ENCODE data around the gene NAGPA.

Gene NAGPA

DNA sequence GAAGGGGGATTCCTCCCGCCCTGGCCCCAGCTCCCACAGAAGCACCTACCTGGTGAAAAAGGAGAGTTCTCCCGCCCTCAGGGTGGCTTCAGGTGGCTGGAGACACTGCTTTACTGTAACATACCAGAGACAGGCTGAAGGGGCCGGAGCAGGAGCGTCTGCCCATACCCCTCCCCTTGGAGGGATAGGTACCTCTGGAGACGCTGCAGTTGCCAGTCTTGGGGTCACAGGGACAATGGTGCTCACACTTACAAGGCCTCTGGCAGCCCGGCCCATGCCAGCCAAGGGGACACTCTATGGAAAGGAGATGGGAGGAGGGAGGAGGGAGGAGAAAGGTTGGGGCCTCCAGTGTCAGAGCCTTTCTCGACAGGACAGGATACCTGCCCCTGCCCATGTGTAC, 6.6 kb downstream of the NAGPA start:
- DNase-seq: no peak

DNA sequence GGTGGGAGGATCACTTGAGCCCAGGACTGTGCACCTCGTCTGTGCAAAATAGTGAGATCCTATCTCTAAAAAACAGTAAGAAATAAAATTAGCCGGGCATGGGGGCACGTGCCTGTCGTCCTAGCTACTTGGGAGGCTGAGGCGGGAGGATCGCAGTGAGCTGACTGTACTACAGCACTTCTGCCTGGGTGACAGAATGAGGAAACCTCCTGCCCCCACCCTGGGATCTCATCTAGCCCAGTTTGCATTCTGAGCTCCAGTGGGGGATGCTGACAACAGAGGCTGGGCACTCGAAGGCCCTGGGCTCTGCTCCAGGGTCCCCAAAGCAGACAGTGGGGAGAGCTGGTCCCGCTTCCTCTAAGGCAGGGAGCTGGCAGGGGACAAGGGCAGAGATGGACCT, 7.1 kb downstream of the NAGPA start:
- no peak for DNase-seq

DNA sequence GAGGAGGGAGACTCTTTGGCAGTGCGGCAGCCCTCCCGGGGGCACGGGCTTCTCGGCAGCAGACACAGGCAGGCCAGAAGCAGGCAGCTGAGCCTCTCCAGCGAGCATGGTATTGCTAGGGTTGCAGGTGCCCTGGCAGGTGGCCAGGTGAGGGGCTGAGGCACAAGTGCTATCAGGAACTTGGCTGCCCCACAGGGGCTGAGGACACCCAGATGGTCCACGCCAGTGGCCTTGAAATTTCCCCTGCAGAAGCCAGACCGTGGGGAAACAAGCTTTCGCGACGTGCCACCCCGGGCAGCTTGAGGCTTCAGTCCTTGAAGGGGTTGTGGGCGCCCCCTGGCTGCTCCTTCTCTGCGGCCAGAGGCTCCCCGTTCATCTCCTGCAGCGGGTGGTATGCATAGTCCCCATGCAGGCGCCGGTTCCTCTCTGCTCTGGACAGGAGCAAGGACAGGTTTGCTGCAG, 8.5 kb downstream of the NAGPA start:
- DNase-seq: no peak

DNA sequence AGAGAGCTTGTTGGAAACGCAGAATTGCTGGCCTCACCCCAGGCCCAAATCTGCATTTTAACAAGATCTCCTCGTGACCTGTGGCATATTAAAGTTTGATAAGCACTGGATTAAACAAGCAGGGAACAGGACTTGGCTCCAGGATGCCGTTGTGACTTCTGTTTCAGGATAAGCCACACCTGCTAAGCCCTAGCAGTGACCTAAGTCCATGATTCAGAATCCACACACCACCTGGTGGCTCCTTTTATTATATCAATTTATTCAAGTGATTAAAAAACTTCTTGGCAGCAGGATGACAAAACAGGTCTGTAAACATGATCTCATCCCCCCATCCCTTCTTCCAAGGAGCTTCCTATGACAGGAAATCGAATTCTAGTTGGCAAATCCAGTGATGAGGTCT, 9.1 kb downstream of the NAGPA start:
- DNase-seq: no peak

DNA sequence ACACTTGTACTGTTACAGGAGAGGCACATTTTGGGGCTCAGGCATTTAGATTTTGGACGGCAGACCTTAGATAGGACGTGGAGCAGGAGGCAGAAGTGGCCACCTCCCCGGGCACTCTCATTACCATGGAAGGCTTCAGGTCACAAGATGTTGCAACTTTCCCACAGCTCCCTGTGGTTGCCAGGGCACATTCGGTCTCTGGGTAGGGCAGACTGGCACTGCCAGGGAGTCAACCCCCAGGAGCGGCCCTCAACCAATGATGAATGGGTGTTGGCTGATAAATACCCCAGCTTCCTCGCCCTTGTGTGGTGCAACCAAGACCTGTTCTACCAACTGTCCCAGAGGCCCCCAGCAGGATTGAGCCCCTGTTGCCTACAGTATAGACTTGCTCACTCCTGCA, 11.2 kb downstream of the NAGPA start:
- no peak for DNase-seq

DNA sequence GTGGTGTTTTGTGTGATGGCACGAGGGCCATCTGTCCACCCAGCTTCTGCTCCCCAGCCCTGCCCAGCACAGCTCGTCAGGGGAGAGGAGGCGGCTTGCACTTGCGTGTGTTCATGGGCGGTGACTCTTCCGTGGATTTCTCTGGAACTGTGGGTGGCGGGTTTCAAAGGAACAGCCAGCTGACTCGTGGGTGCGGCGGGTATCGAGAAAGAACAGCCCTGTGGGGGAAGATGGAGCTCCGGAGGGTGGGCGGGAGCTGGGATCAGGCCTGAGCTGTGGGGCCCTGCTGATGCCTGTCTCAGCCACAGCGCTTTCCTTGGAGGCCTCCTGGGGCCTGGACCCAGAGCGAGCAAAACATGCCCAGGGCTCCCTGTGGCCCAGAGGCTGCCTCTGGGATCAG, 13.2 kb downstream of the NAGPA start:
- no peak for DNase-seq

DNA sequence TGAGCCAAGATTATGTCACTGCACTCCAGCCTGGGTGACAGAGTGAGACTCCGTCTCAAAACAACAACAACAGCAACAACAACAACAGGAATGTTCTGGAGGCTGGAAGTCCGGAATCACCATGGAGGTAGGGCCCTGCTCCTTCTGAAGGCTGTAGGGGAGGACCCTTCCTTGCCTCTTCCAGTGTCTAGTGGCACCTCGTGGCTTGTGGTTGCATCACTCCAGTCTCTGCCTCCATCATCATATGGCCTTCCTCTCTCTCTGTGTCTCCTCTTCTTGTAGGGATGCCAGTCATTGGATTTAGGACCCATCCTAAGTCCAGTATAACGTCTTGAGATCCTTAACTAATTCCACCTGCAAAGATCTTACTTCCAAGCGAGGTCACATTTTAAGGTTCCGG, 14.0 kb downstream of the NAGPA start:
- no peak for DNase-seq

DNA sequence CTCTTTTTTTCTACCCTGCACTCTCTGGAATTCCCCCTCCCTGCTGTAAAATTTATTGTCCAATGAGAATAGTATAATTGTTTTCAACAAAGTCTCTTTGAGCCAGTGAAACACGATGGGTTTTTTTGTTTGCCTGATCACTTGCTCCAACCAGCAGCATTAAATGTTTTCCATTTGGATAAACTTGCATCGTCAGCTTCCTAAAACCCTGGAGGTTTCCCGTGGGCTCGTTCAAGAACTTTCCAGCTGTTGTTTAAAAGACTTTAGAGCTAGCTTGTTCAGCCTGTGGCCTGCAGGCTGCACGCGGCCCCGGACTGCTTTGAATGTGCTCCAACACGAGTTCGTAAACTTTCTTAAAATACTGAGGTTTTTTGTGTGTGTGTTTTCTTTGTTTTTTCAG, 14.9 kb downstream of the NAGPA start:
- no peak for DNase-seq

DNA sequence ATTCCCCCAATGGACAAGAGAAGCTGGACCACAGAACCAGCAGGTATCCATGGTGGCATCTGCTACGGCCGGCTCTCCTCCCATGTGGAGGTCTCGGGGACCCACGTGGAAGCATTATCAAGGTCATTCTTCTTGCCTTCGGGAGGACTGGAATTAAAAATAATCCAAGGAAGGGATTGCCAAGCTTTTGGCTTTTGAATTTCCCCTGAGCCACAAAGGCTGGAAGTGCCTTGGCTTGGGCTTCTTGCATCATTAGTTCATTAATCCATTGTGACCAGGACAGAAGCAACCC, 16.1 kb downstream of the NAGPA start:
- no peak for DNase-seq

DNA sequence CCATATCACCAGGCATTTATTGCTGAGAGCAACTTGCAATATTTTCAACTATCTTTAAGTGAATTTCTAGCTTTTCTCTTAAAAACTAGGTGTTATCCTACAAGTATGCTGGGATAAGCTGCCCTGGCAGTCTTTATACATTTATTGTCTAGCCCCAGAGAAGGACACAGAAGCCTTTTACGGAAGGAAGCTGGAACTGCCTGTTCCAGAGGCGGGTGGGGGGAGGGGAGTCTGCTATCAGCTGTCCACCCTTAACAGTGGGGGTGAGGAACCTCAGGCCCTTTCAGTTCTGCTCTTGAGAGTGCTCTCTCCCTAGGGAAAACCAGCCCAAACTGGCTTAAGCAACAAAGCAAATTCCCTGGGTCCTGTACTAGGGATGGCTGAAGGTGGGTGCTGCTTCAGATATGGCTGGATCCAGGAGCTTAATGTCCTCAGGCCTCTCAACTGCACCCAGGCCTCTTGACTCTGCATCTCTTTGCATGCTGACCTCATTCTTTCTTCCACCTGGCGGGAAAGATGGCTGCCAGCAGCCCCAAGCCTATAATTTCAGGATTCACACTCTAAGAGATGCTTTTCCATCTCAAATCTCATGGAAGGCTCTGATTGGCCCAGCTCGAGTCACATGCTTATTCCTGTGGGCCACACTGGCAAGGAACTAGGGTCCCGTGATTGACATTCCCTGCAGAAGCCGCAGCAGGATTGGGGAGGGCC, 16.6 kb downstream of the NAGPA start:
- DNase-seq: no peak

DNA sequence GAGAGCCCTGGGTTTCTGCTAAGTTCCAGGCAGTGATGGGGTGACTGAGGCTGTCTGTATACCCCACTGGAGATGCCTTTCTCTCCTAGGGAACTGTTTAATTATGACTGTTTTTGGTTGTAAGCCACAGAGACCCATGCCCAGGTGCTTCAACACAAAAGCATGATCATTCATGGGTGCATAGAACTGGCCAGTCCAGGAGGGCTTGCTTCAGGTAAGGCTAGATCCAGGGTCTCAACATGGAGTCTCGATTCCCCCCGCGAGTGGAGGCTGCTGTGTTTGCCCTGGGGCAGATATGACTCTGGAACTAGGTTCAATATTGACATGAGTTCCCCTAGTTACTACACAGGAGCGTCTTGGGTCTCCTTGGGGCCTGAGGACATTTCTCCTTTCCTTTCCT, 17.8 kb downstream of the NAGPA start:
- no peak for DNase-seq

DNA sequence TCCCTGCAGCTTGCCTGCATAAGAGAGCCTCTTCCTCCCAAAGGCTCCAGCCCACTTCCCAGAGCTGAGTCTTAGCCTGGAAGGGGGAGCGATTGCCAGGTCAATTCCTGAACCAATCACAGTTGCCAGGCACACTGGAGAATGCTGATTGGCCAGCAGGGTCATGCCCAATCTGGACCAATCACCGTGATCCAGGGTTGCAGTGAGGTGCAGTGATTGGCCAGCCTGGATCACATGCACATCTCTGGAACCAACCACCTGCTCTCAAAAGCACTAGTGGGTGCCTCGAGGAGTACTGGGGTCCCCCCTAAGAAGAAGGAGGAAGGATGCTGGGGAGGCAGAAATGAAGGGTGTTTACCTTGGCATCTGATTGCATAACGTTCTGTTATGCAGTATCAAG, 18.4 kb downstream of the NAGPA start:
- DNase-seq: no peak

DNA sequence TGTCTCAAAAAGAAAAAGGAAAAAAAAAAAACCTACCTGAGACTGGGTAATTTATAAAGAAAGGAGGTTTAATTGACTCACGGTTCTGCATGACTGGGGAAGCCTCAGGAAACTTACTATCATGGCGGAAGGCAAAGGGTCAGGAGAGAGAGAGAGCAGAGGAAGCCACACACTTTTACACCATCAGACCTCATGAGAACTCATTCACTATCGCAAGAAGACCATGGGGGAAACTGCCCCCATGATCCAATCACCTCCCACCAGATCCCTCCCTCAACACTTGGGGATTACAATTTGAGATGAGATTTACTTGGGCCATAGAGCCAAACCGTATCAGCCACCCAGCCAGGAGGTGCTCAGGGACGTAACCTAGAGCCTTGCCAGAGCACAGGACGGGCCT, 20.8 kb downstream of the NAGPA start:
- DNase-seq: no peak

DNA sequence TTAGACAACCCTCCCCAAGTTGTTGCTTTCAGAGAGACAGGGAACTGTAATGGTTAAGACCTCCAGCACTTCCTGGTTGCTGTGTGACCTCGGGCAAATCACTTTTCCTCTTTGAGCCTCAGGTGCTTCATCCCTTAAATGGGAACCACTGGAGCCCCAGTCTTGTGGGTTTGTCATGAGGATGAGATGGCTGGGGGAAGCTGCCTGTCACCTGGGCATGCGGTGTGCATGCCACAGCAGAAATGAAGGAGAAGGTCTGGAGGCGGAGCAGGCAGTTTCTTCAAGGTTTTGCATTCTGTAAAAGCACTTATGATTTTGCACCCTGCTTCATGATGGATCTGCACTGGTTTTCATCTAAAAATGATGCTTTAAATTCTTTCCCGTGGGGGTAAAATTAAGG, 22.1 kb downstream of the NAGPA start:
- no peak for DNase-seq

DNA sequence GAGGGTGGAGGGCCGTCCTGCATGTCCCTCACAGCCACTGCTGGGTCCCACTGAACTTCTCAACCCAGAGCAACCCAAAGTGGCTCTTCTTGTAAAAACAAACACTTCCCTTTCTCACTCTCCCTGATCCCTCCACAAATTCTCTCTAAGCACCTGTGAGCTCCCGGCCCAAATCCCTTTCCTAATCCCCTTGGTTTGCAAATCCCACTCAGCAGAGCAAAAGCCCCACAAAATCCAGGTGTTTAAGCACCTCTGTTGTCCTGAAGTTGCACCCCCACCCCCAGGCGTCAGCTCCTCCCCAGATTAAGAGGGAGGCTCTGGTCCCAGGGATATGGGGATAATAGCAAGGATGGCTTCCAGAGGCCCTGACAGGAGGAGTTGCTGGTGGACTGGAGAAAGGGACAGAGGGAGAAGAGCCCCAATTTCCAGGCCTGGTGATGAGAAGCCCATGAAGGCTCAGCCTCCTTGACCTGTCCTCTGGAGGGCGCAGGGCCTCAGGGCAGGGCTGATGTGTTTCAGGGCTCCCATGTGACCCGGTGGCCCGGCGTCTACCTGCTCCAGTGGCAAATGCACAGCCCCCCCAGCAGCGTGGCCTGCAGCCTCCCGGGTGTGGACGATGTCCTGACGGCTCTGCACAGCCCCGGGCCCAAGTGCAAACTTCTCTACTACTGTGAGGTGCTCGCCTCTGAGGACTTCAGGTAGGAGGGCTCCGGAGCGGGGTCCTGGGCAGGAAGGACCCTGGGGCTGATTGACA, 23.0 kb downstream of the NAGPA start:
- DNase-seq: no peak

DNA sequence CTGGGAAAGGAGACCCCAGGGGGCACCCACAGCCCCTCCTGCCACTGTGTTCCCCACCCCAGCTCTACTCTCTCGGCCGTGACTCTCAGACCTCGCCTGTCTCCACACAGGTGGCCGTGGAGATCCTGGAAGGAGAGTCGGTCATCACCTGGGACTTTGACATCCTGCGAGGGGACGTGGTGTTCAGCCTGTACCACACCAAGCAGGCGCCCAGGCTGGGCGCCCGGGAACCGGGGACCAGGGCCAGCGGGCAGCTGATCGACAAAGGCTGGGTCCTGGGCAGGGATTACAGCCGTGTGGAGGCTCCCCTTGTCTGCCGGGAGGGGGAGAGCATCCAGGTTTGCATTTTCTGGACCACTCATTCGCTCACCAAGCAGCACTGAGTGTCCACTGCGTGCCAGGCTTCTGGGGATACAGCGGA, 25.4 kb downstream of the NAGPA start:
- DNase-seq: no peak

DNA sequence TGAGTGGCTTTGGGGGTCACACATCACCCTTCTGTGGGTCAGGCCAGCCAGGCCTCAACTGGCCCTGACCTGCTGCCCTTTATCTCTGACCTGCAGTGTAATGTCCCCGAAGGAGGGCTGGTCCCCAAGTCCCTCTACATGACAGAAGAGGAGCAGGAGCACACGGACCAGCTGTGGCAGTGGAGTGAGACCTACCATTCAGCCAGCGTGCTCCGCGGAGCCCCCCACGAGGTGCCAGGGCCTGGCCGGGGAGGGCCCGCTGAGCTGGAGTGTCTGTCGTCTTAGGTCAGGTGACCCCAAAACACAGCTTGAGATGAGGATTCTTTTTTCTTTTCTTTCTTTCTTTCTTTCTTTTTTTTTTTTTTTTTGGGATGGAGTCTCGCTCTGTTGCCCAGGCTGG, 26.5 kb downstream of the NAGPA start:
- DNase-seq: no peak

DNA sequence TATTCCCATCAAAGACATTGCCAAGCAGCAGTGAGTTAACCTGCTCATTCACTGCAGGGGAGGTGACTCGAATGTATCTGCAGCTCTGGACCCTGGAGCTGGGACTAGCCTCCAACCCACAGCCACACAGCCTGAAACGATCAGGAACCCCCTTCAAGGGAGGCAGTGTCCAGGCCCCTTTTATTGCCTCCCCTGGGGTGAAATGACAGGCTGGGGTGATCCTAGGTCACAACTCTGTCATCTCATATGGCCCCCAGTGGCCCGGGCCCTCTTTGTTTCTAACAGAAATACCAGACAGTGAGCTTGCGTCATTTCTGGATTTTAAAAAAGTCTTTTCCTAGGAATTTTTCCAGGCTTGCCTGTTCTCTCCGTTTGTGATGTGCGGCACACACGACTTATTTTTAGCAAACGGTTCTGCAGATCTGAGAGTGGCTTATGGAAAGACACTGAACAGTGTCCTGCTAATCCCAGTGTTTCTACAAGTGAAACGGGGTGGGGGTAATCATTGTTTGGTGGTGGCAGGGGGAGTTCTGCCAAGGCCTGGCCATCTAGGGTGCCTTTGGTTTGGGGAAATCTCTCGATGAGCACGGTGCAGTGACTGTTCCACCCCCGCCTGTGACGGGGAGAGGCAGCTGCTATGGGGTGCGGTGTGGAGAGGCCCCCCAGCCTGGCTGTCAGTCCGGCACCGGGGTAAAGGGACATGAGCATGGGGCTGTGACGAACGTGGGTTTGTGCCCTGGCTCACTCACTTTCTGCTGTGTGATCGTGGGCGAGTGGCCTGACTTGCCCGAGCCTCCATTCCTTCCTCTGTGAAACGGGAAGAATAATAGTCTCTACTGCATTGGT, 27.2 kb downstream of the NAGPA start:
- DNase-seq: no peak

DNA sequence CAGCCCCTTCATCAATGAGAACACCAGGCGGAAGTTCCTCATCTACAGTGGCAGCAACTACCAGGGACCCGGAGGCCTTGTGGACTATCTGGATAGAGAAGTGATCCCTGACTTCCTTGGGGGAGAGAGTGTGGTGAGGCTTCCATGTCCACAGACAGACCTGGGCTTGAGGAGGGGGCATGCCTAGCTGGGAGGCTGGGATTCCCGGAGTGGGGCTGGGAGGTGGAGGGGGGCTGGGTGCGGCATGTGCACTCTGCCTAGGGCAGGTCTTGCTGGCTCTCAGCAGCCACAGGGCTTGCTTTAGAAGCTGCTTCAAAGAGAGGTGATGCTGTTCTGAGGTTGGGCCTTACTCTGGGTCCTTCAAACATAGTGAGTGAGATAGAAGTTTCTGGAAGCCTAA, 27.8 kb downstream of the NAGPA start:
- no peak for DNase-seq

DNA sequence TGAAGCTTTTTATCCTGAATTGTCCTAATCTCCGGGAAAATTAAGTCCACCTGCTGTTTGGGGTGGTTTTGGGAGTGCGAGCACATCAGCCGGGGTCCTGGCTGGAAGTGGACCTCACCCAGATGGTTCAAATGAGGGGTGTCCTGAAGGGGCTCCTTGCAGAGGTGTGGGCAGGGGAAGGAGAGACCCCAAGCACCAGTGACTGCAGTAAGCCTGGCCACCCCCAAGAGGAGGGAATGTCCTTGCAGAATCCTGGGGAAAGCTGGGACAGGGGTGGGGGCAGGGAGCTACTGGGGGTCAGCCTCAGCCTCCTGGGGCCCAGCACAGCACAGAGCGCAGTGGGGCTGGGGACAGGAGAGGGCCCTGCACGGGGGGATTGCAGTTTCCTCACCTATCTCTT, 29.4 kb downstream of the NAGPA start:
- no peak for DNase-seq

DNA sequence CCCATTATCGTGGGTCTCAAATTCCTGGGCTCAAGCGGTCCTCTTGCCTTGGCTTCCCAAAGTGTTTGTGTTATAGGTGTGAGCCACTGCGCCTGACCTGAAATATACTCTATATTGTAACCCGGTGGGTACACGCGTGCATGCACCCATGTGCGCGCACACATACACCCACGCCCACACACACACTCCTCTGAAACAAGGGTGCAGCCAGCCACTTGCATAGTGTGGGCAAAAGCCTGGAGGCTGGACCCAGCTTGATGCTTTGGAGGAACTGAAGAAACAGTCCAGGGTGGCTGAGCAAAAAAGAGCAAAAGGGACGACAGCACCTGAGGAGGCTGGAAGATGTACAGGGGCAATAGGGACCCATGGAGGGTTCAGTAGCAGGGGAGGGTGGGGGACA, 29.9 kb downstream of the NAGPA start:
- no peak for DNase-seq

DNA sequence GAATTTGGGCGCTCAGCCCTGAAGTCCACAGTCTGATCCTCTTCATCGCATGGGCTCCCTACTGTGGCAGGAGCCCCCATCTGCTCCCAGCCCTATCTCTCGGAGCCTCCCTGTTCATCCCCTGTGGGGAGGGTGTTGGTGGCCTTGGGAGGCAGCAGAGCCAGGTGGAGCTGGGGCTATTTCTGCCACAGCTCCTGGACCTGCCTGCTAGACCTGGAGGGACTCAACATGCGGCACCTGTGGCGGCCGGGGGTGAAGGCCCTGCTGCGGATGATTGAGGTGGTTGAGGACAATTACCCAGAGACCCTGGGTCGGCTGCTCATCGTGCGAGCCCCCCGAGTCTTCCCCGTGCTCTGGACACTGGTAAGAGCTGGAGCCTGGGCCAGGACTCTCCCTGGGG, 30.5 kb downstream of the NAGPA start:
- no peak for DNase-seq

DNA sequence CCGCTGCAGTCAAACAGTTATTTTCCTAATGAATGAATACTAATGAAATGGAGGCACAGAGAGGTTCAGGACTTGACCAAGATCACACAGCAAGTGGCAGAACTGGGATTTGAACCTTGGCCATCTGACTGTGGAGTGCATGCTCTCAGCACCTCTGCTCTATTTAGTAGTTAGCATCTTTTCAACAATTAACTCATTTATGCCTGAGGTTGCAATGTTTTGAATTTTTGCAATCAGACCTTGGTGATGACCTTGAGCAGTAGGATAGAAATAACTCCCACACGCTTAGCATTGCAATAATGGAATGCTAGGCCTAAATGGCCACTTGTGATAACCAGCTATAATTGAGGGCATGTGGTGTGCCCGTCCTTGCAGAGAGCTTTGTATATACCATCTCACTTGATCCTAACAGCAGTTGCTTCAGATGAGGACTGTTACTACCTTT, 31.0 kb downstream of the NAGPA start:
- no peak for DNase-seq

DNA sequence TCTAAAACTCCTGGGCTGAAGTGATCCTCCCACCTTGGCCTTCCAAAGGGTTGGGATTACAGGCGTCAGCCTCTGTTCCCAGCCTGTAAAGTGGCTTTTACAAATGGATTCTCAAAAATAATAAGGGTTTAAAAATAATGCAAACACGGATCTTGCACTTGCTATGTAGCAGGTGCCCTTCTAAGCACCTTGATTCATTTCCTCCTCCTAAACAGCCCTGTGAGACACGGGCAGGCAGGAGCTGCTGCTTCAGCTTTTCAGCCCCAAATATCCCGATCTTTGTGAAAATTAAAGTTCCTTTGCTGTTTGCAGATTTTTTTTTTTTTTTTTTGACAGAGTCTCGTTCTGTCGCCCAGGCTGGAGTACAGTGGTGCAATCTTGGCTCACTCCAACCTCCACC, 31.7 kb downstream of the NAGPA start:
- DNase-seq: no peak

Data from activated effector memory CD4-positive, alpha-beta T cell treated with anti-CD3 and anti-CD28 coated beads, Interleukin-2, amount 50 U/mL, for 16 hours (primary cell).